SHP77 (cell line): ENCODE results near the gene ASCC1.

ENCODE experiments used
- DNase-seq, 2 experiments: peaks; one replicate each; lab custom pipeline; 2025; lab: John Stamatoyannopoulos, UW

ASCC1 gene

DNA sequence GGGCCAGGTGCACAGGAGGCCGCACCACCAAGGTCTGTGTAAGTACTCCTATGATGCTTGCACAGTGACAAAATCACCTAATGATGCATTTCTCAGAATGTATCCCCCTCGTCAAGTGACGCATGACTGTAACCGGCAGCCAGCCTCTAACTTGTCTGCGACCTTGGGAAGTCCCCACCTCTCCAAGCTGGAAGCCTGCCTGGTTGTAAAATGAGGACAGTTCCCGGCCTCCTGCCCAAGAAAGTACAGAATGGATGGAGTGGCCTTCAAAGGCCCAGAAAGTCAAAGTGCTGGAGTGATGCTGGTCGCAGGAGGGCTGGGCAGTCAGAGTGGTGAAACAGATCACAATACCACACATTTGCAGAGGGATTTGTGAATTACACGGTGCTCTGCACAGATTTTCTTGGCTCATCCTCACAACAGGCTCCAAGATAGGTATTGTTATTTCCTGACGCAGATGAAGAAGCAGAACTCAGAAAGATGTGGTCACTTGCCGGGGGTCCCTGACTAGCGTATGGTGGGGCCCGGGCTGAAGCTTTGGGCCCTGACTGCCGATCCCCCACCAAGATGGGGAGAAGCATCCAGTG is 150.5 kb downstream of the ASCC1 start:
- DNase-seq = no peak

GRCh38 chr10:72063703-72064391 is 152.2 kb downstream of the ASCC1 start:
- DNase-seq = no peak

GRCh38 chr10:72062832-72063702 is 153.0 kb downstream of the ASCC1 start:
- DNase-seq = no peak

DNA sequence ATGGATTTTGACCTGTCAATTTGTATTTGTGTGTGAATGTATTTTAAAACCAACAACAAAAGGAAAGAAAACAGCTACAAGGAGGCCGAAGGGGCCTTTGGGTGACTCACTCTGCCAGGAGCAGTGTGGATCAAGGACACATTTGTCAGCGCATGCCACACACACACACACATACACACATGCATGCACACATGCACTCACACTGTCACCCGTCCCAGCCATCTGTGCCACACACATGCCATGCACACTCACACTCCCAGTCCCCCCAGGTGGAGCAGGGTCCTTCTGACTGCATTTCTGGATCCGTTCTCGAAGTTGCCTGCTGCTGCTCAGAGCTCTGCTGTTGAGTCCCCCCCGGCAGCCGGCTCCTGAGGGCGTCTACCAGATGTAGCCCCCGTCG is 153.7 kb downstream of the ASCC1 start:
- DNase-seq = no peak

DNA sequence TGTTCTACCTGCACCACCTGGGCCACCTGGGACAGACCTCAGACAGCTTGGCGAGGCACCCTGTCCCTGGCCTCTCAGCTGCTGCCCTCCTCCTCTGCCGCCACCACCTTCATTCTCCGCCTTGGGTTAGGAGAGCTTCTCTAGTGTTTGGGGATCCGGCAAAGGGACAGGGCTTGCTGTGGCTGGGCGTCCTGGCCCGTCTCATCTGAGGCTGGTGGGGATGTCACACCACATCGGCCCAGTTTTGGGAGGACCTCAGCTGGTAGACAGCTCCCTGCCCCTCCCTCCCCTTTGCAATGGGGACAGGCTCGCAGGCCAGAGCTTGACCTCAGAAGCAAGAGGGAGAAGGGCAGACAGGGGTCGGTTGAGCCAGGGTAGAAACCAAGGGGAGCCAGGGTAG is 154.1 kb downstream of the ASCC1 start:
- DNase-seq = no peak

GRCh38 chr10:72061491-72061890 is 154.6 kb downstream of the ASCC1 start:
- DNase-seq = no peak

- DNase-seq = no peak
These were observed 155.9 kb downstream of the ASCC1 start for GRCh38 chr10:72059843-72060822.

DNA sequence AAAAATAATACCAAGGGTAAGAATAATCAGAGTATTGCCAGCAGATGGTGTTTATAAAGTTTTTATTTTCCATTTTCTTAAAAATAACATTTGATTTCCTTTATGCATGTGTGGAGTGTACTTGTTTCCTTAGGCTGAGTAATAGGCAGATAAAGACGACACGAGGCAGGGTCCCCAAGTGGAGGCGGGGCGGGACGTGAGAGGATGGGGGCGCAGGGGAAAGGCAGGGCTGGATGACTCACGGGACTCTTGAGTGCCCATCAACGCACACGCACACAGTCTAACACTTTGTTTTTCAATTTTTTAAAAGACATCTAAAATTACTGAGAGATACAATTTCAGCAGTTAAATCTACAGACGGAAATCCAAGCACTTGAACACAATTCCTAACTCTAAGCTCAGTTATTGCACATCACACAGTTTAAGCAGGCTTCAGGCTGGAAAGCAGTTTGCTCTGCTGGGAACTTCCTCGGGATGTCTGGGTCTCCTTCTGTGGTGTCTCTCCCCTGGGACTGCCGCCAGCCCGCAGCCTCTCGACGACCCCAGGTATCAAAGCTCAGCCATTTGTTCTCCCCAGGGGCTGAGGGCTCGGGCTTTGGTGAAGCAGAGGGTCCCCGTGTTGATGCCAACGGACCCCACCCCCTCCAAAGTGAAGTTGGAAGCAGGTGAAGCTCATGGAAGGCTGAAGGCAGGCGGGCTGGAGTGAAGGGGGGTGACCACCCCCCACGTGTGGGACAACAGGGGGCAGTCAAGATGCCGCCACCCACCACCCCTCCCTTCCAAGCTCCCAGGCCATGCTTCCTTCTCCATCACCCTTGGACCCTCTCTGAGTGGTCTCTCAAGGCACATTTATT is 156.9 kb downstream of the ASCC1 start:
- no peak for DNase-seq

DNA sequence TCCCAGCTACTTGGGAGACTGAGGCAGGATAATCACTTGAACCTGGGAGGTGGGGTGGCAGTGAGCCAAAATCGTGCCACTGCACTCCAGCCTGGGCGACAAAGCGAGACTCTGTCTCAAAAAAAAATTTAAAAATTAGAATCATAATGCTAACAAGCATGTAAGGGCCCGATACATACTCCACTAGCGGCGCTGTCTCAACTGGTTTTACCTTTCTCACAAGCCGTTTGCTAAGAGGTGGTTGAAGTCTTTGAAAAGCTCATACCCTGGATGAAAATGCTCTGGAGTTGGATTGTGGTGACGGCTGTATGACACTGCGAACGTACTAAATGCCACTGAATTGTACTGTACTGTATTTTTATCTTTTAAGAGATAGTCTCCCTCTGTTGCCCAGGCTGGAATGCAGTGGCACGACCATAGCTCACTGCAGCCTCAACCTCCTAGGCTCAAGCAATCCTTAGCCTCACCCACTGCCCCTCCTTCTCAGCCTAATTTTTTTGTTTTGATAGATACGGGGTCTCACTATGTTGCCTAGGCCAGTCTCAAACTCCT is 157.7 kb downstream of the ASCC1 start:
- DNase-seq = no peak

DNA sequence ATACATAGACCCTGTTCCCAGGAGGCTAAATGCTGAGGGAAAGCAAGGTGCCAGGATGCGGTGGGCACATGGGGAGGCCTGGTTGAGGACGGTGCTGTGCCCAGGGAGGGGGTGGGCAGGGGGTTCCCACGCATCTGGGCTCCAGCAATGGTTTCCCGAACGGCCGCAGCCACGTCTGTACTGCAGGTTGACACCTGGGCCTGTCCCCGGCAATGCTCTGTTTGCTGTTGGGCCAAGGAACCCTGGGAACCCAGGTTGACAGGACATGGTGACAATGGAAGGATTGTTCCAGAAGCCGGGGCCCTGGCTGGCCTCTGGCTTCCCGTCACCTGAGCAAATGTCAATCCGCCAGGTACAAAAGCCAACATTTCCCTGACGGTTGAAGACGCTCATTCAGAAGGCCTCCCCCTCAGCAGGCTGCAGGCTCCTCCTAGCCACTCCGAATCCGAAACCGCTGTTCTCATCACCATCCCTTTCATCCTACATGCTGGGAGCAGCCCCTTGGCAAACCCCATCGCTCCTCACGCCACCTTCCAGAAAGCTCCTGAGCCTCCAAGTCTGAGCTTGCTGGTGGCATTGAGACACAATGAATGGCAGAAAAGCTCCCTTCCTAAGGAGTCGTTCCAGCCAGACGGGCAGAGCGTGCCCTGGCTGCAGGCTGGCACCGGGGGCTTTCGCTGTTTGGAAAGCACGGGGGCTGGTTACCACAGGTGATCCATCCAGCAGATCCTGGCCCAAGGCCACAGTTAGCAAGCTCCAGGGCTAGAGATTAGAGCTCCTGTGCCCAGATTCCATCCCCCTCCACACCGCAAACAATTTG is 158.9 kb downstream of the ASCC1 start:
- DNase-seq = no peak

DNA sequence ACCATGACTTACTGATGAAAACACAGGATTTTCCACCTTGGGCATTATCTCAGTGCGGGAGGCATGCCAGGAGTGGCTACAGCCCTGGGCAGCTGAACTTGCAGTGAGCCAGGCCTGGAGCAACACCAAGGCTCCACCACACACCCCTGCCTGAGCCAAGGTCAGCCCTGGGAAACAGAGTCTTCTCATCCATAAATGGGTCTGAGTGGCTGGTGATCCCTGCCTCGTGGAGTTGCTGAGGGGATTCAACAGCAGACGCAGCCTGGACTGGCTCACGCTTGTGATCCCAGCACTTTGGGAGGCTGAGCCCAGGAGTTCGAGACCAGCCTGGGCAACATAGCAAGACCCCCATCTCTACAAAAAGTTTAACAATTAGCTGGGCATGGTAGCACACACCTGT is 160.0 kb downstream of the ASCC1 start:
- DNase-seq = no peak

DNA sequence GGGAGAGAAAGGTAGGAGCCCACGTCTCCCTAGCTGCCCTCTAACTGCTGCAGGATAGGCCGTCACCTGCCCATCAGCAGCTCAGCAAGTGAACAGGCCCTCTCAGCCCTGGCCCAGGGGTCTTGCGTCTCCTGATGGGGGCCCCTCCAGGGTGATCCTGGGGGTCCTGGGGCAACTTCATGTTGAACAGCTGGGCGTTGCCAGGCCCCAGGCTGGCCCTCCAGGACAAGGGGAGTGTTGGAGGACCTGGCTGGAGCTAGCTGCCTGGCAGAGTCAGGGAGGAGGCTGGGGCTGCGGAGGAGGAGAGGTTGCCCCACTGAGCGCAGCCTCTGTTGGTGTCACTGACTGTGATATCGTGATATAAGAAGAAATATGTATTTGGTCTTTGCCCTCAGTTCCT is 162.4 kb downstream of the ASCC1 start:
- no peak for DNase-seq

DNA sequence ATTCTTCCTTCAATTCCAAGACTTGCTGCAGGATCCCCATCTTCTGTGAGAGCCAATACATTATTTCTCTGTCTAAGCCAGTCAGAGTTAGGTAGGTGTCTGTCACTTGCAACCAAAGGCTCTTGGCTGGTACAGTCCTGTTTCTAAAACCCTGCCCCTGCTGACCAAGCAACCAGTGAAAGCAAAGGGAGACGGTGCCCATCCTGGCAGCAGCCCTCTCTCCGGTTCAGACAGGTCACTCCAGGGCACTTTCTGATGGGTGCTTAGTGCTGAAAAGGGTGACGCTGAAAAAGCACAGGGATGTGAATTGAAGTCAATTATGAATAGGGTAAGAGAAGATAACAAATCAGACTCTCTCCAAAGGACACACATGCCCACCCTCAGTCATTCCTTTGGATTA is 165.2 kb downstream of the ASCC1 start:
- no peak for DNase-seq

GRCh38 chr10:72049969-72050781 is 165.9 kb downstream of the ASCC1 start:
- no peak for DNase-seq

DNA sequence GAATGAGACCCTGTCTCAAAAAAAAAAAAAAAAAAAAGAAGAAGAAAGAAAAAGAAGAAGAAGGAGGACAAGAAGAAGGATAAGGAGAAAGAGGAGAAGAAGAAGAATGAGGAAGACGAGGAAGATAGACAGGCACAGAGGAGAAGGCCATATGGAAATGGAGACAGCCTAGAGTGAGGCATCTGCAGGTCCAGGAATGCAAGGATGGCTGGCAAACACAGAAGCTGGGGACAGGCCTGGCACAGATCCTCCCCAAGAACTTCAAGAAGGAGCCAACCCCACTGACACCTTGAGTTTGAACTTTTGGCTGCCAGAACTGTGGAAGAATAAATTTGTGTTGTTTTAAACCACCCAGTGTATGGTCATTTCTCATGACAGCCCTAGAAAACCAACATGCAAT is 166.6 kb downstream of the ASCC1 start:
- no peak for DNase-seq

DNA sequence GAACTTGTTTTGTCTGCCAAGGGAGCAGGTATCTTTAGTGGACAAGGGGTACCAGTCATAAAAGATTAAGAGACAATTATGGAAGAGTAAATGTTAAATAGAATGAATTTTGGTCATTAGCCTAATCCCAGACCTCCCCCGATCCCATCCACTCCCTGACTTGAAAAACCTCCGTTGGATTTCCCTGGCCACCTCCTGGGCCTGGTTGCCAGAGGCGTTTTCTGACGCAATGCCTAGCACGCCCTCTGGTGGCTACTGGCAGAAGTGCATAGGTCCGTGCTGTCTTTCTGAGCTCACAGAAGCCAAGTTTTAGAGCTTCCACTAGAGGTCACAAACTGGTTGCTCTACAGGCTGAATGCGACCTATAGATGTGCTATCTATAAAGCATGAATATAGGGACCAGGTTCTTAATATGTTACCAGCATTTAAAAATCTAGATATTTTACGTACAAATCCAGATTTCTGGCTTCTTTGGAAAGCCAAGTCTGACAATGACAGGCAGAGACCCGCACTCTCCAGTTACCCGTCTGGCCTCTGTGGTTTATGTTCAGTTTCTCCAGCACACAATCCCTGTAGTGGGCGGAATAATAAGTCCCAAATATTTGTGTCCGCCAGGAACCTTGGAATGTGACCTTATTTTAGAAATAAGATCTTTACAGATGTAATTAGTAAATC is 167.5 kb downstream of the ASCC1 start:
- peak; percentile 52 to 67 for DNase-seq
